Psoas muscle (tissue), 8 donors: ENCODE results near the gene EPS8L3. TPM values are rescaled to one million over a fixed set of nuclear protein-coding genes. Genes with fewer than 3 reads are reported as not detected.
"Not testable (repeated sequence)": the region's sequence is repeated elsewhere in the genome, so short reads cannot be mapped to it uniquely, and the experiment has no call there.

Experiments used
- ATAC-seq, 4 donors: fragments of 200-7000 bp; cut with Tn5 transposase; one replicate each; pipeline ENCODE4 v1.9.1; 2020; ENCODE audit warnings: moderate library complexity in 3 of 4, mild to moderate bottlenecking in 2 of 4
- DNase-seq, 2 donors: peaks; one replicate each; pipeline ENCODE4 v3.0.0-alpha.2; 2020
- H3K27ac ChIP-seq: fragments of 200-600 bp; one replicate; pipeline ENCODE4 v1.8.0; 2022
- H3K27me3 ChIP-seq, 3 donors: fragments of 200-600 bp in 1 of 3; one replicate each; pipeline versions ENCODE4 v1.6.1 to v1.8.0; 2013 to 2022; ENCODE audit warnings: low read length in 2 of 3, mild to moderate bottlenecking in 2 of 3, moderate library complexity in 1 of 3; ENCODE audit not compliant: insufficient read depth in 3 of 3
- H3K36me3 ChIP-seq, 2 donors: fragments of 200-600 bp in 1 of 2; one replicate each; pipeline versions ENCODE4 v1.6.1 to v1.8.0; 2013 to 2022; ENCODE audit warnings: low read depth in 1 of 2, mild to moderate bottlenecking in 1 of 2, moderate library complexity in 1 of 2; ENCODE audit not compliant: insufficient read depth in 1 of 2
- H3K4me1 ChIP-seq: fragments of 200-600 bp; one replicate; pipeline ENCODE4 v1.8.0; 2022
- H3K4me3 ChIP-seq: fragments of 200-600 bp; one replicate; pipeline ENCODE4 v1.8.0; 2022; ENCODE audit warnings: mild to moderate bottlenecking
- H3K9me3 ChIP-seq: fragments of 200-600 bp; one replicate; pipeline ENCODE4 v1.8.0; 2022
- WGBS, 3 donors: extraction: QIAGEN DNeasy Blood & Tissue Kit; methylation state at CpG; one replicate each; pipeline versions ENCODE4 v1.1.6 to v1.1.7; 2013; 5-methylcytosine and 5-hydroxymethylcytosine counted together
- intact Hi-C, 2 donors: fragments of 100-400 bp; cut with DNase I; formaldehyde crosslinking; loops; one replicate each; pipeline versions ENCODE4 v1.11.0 to v1.14.2; 2022
- polyA plus RNA-seq, 3 donors: library from polyadenylated mRNA; stranded (reverse); fragments of 200-250 nt; gene quantifications; one replicate each; pipeline ENCODE4 v1.2.3, GENCODE V29; 2013
- total RNA-seq, 4 donors: library from RNA; stranded (reverse); fragmentation: NEBNext Ultra II Directional in 2 of 4; extraction: Animal tissue kit (Norgen Biotek cat#: 25700) in 2 of 4; gene quantifications; one replicate each; pipeline versions ENCODE4 v1.2.1 to v1.2.4, GENCODE V29; 2021 to 2023
- TF ChIP-seq, protein P1 (sequence below): fragments of 200-600 bp; IDR thresholded peaks from one replicate; pipeline ENCODE4 v1.8.0; 2022; ENCODE audit warnings: antibody characterized with exemption
- donor health status: healthy with polysubstance abuse.
- donor health status: DM: no; HTN: no; CAD: no; lungs with moderate emphysema.
- donor health status: Bipolar disorder and iron deficiency.
- donor health status: healthy.
- donor health status: DM: yes; HTN: yes; CAD: no.
- donor health status: DM: no; HTN: no; CAD: no.
- donor health status: DM: no; HTN: no; CAD: no.
- donor health status: DM: yes; HTN: yes; CAD: no.

The EPS8L3 gene
- total and polyA plus RNA-seq, 7 donors, result 0.03 to 0.64 (median 0.57) TPM; not detected in 4

GRCh38 chr1:109705411-109705810, 58.3 kb downstream of the EPS8L3 start:
- Histone ChIP-seq H3K27me3 (no peaks in the 10 kb centered on the region), H3K27ac (no peak overlapping the region), H3K4me1 (no peaks in the 10 kb centered on the region), H3K9me3 (no peaks in the 10 kb centered on the region), H3K4me3 (no peak overlapping the region), H3K36me3 (no peaks in the 10 kb centered on the region)
- WGBS, 3 donors, result 93 to 94% (median 94%) methylated on average over 4 of the region's 4 CpGs
- DNase-seq, result no peak
- TF ChIP-seq, protein P1, sequence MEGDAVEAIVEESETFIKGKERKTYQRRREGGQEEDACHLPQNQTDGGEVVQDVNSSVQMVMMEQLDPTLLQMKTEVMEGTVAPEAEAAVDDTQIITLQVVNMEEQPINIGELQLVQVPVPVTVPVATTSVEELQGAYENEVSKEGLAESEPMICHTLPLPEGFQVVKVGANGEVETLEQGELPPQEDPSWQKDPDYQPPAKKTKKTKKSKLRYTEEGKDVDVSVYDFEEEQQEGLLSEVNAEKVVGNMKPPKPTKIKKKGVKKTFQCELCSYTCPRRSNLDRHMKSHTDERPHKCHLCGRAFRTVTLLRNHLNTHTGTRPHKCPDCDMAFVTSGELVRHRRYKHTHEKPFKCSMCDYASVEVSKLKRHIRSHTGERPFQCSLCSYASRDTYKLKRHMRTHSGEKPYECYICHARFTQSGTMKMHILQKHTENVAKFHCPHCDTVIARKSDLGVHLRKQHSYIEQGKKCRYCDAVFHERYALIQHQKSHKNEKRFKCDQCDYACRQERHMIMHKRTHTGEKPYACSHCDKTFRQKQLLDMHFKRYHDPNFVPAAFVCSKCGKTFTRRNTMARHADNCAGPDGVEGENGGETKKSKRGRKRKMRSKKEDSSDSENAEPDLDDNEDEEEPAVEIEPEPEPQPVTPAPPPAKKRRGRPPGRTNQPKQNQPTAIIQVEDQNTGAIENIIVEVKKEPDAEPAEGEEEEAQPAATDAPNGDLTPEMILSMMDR, result no peak
- intact Hi-C loops, result loop anchor here in 1 of 2 donors (5.0 to 10.0 kb wide), 2 partner anchors 59 to 63 kb away; partner anchors contain the start of gene EPS8L3
- ATAC-seq, result no peak

DNA sequence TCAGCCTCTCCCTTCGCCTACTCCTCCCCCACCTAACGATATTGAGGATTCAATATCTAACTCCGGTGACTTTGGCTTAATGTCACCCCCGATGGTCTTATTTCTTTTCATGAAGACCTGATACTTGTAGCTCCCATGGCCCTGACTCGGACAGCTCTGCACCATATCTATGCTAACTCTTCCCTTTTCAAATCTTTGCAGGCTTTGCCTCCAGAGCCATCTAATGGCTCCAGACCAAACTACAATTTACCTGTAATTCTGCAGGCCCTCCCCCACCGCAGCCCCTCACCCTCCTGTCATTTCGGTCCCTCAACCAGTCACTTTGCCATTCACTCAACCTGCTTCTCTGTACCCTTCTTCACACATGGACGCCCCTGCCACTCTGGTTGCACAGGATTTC, 59.5 kb downstream of the EPS8L3 start:
- 73 to 86% (median 81%) methylated on average over 8 of the region's 8 CpGs for WGBS, 3 donors
- Histone ChIP-seq H3K27ac (no peak overlapping the region), H3K27me3 (no peaks in the 10 kb centered on the region), H3K4me1 (no peaks in the 10 kb centered on the region), H3K4me3 (no peak overlapping the region), H3K36me3 (no peaks in the 10 kb centered on the region), H3K9me3 (no peaks in the 10 kb centered on the region)
- intact Hi-C loops, result loop anchor here in 1 of 2 donors (10.0 kb wide), 1 partner anchor 61 kb away; the partner anchor contains the start of gene EPS8L3
- peak in 1 of 4 donors; percentile 58 for ATAC-seq
- TF ChIP-seq, protein P1, result no peak
- DNase-seq, result no peak

- not testable (repeated sequence) for DNase-seq, H3K4me1 ChIP-seq, H3K27ac ChIP-seq, H3K36me3 ChIP-seq, H3K27me3 ChIP-seq, ATAC-seq, H3K9me3 ChIP-seq, H3K4me3 ChIP-seq
- 95 to 99% (median 97%) methylated on average over 3 of the region's 3 CpGs for WGBS, 3 donors
- intact Hi-C loops, result loop anchor here in 1 of 2 donors (10.0 kb wide), 1 partner anchor 62 kb away; the partner anchor contains the start of gene EPS8L3
Measured at GRCh38 chr1:109702940-109703339, 60.8 kb downstream of the EPS8L3 start.

Other genes with a start within 250 kb of the EPS8L3 start
- 1 to 10 TPM in 1 of 4 donors, under 1 TPM in 1, not detected in 2; 0.18 to 1.4 TPM for gene GPR61, start 224.1 kb downstream of the EPS8L3 start, total RNA-seq
- under 1 TPM in 1 of 3 donors, not detected in 2; 0.10 TPM for gene GPR61, start 224.1 kb downstream of the EPS8L3 start, polyA plus RNA-seq
- 1 to 10 TPM; 1.4 to 2.3 (median 1.7) TPM for gene GNAI3, start 215.3 kb downstream of the EPS8L3 start, total RNA-seq
- 1 to 10 TPM in 2 of 3 donors, under 1 TPM in 1; 0.96 to 2.9 (median 1.5) TPM for gene GNAI3, start 215.3 kb downstream of the EPS8L3 start, polyA plus RNA-seq
- gene GNAT2, start 144.3 kb downstream of the EPS8L3 start, total RNA-seq, result not detected
- under 1 TPM in 2 of 3 donors, not detected in 1; 0.07 to 0.16 TPM for gene GNAT2, start 144.3 kb downstream of the EPS8L3 start, polyA plus RNA-seq
- 10 to 100 TPM in 1 of 4 donors, 1 to 10 TPM in 3; 7.3 to 13.1 (median 8.7) TPM for gene AMPD2, start 144.1 kb downstream of the EPS8L3 start, total RNA-seq
- 10 to 100 TPM in 1 of 3 donors, 1 to 10 TPM in 2; 4.2 to 13.9 (median 5.6) TPM for gene AMPD2, start 144.1 kb downstream of the EPS8L3 start, polyA plus RNA-seq
- 10 to 100 TPM; 35.0 to 56.2 (median 46.9) TPM for gene GSTM4, start 107.8 kb downstream of the EPS8L3 start, total RNA-seq
- gene GSTM4, start 107.8 kb downstream of the EPS8L3 start, polyA plus RNA-seq, result 10 to 100 TPM; 26.0 to 46.8 (median 42.9) TPM
- 100 to 1,000 TPM in 2 of 4 donors, 10 to 100 TPM in 2; 38.7 to 175 (median 105) TPM for gene GSTM2, start 95.9 kb downstream of the EPS8L3 start, total RNA-seq
- gene GSTM2, start 95.9 kb downstream of the EPS8L3 start, polyA plus RNA-seq, result 10 to 100 TPM; 35.5 to 86.8 (median 61.4) TPM
- gene GSTM1, start 76.1 kb downstream of the EPS8L3 start, total RNA-seq, result 10 to 100 TPM in 2 of 4 donors, under 1 TPM in 1, not detected in 1; 0.42 to 89.4 (median 27.6) TPM
- gene GSTM1, start 76.1 kb downstream of the EPS8L3 start, polyA plus RNA-seq, result 10 to 100 TPM in 2 of 3 donors, under 1 TPM in 1; 0.21 to 41.2 (median 27.5) TPM
- 1 to 10 TPM in 2 of 4 donors, under 1 TPM in 2; 0.61 to 5.0 (median 1.1) TPM for gene GSTM5, start 51.7 kb downstream of the EPS8L3 start, total RNA-seq
- gene GSTM5, start 51.7 kb downstream of the EPS8L3 start, polyA plus RNA-seq, result 1 to 10 TPM in 2 of 3 donors, under 1 TPM in 1; 0.53 to 1.4 (median 1.1) TPM
- 10 to 100 TPM; 10.1 to 49.4 (median 25.4) TPM for gene GSTM3, start 22.9 kb downstream of the EPS8L3 start, total RNA-seq
- 10 to 100 TPM; 39.8 to 79.8 (median 42.3) TPM for gene GSTM3, start 22.9 kb downstream of the EPS8L3 start, polyA plus RNA-seq
- gene CSF1, start 146.9 kb upstream of the EPS8L3 start, total RNA-seq, result 10 to 100 TPM in 3 of 4 donors, 1 to 10 TPM in 1; 7.9 to 14.7 (median 10.6) TPM
- gene CSF1, start 146.9 kb upstream of the EPS8L3 start, polyA plus RNA-seq, result 10 to 100 TPM in 1 of 3 donors, 1 to 10 TPM in 2; 3.7 to 13.8 (median 6.3) TPM
- 100 to 1,000 TPM in 1 of 4 donors, 10 to 100 TPM in 3; 60.2 to 128 (median 88.9) TPM for gene AHCYL1, start 220.8 kb upstream of the EPS8L3 start, total RNA-seq
- 10 to 100 TPM; 42.5 to 47.2 (median 46.2) TPM for gene AHCYL1, start 220.8 kb upstream of the EPS8L3 start, polyA plus RNA-seq